CD4-positive, alpha-beta T cell treated with Interleukin-6 for 4 hours (primary cell): ENCODE measurements around the gene KCNJ12.
"Not testable (repeated sequence)": the region's sequence is repeated elsewhere in the genome, so short reads cannot be mapped to it uniquely, and the experiment has no call there.

Experiments
- DNase-seq: peaks from one replicate; pipeline ENCODE4 v3.0.0-alpha.2; 2020; ENCODE audit warnings: mixed read lengths

KCNJ12 gene

GRCh38 chr17:21422311-21423189 lies 46.4 kb downstream of the KCNJ12 start:
- DNase-seq = not testable (repeated sequence)

GRCh38 chr17:21423190-21423493 lies 47.0 kb downstream of the KCNJ12 start:
- not testable (repeated sequence) for DNase-seq

- DNase-seq = not testable (repeated sequence)
Measured at GRCh38 chr17:21424697-21425096, 48.5 kb downstream of the KCNJ12 start.

GRCh38 chr17:21425321-21425720 lies 49.2 kb downstream of the KCNJ12 start:
- no peak for DNase-seq

GRCh38 chr17:21425736-21426135 lies 49.6 kb downstream of the KCNJ12 start:
- no peak for DNase-seq

- not testable (repeated sequence) for DNase-seq
Measured at GRCh38 chr17:21426246-21426645, 50.1 kb downstream of the KCNJ12 start.

GRCh38 chr17:21426876-21427275 lies 50.7 kb downstream of the KCNJ12 start:
- DNase-seq = not testable (repeated sequence)

- not testable (repeated sequence) for DNase-seq
Measured at GRCh38 chr17:21427727-21428126, 51.6 kb downstream of the KCNJ12 start.

- not testable (repeated sequence) for DNase-seq
Measured at GRCh38 chr17:21428752-21429424, 52.7 kb downstream of the KCNJ12 start.

- not testable (repeated sequence) for DNase-seq
Measured at GRCh38 chr17:21429921-21430628, 53.9 kb downstream of the KCNJ12 start.

- DNase-seq = not testable (repeated sequence)
Measured at GRCh38 chr17:21433971-21434370, 57.8 kb downstream of the KCNJ12 start.

GRCh38 chr17:21434976-21435375 lies 58.8 kb downstream of the KCNJ12 start:
- not testable (repeated sequence) for DNase-seq

- DNase-seq = not testable (repeated sequence)
Measured at GRCh38 chr17:21436481-21436880, 60.3 kb downstream of the KCNJ12 start.

- not testable (repeated sequence) for DNase-seq
Measured at GRCh38 chr17:21436883-21437836, 61.0 kb downstream of the KCNJ12 start.

- not testable (repeated sequence) for DNase-seq
Measured at GRCh38 chr17:21438316-21439014, 62.3 kb downstream of the KCNJ12 start.

GRCh38 chr17:21439015-21439336 lies 62.8 kb downstream of the KCNJ12 start:
- not testable (repeated sequence) for DNase-seq

- no peak for DNase-seq
Measured at GRCh38 chr17:21445091-21445650, 69.0 kb downstream of the KCNJ12 start.

- not testable (repeated sequence) for DNase-seq
Measured at GRCh38 chr17:21447552-21447951, 71.4 kb downstream of the KCNJ12 start.

- DNase-seq = not testable (repeated sequence)
Measured at GRCh38 chr17:21449891-21450290, 73.7 kb downstream of the KCNJ12 start.

- DNase-seq = no peak
Measured at GRCh38 chr17:21451975-21452374, 75.8 kb downstream of the KCNJ12 start.
